ENCODE measurements around the gene SPP2.

DNA sequence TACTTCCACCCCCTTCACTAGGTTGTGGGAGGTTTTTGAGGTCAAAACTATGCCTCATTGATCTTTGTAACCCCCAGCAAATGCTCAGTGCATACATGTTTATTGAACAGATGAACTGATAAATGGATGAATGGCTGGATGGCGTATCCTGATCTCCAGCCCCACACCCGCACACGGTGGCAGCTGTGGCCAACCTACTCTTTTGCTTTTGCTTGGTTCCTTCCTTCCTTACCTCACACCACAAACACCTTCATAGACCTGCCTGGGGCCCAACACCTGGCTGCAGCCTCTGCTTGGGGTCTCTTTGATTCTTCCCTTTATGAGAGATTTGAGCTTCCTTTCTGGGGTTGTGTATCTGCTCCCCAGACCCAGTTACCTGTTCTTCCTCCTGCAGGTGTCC, 25.9 kb downstream of the SPP2 start:
- TF ChIP-seq, protein P1, sequence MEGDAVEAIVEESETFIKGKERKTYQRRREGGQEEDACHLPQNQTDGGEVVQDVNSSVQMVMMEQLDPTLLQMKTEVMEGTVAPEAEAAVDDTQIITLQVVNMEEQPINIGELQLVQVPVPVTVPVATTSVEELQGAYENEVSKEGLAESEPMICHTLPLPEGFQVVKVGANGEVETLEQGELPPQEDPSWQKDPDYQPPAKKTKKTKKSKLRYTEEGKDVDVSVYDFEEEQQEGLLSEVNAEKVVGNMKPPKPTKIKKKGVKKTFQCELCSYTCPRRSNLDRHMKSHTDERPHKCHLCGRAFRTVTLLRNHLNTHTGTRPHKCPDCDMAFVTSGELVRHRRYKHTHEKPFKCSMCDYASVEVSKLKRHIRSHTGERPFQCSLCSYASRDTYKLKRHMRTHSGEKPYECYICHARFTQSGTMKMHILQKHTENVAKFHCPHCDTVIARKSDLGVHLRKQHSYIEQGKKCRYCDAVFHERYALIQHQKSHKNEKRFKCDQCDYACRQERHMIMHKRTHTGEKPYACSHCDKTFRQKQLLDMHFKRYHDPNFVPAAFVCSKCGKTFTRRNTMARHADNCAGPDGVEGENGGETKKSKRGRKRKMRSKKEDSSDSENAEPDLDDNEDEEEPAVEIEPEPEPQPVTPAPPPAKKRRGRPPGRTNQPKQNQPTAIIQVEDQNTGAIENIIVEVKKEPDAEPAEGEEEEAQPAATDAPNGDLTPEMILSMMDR (IDR thresholded peaks at IDR 0.05; ENCODE audit: control extremely low read depth in 1 of 3, insufficient read depth in 1 of 3, low read depth in 1 of 3, low read length in 3 of 3): no peak
- TF ChIP-seq EZH2 (IDR thresholded peaks at IDR 0.05; ENCODE audit: low read depth, low read length, severe bottlenecking): no peak
- no peak for TF ChIP-seq HDAC2 (IDR thresholded peaks at IDR 0.05; ENCODE audit: borderline replicate concordance in 1 of 2, low read depth in 2 of 2, low read length in 2 of 2)
- TF ChIP-seq RNF2 (IDR thresholded peaks at IDR 0.05; ENCODE audit: borderline replicate concordance, low read depth, low read length, missing control alignments, poor library complexity, severe bottlenecking): no peak
- TF ChIP-seq POLR2AphosphoS5 (IDR thresholded peaks at IDR 0.05; ENCODE audit: low read depth, low read length): no peak
- TF ChIP-seq POLR2A (IDR thresholded peaks at IDR 0.05; ENCODE audit: control extremely low read depth in 1 of 2, low read depth in 2 of 2, low read length in 2 of 2): no peak
- no peak for TF ChIP-seq CEBPB (IDR thresholded peaks at IDR 0.05; ENCODE audit: low read depth, low read length)
- no peak for TF ChIP-seq TAF1 (IDR thresholded peaks at IDR 0.05; ENCODE audit: low read depth, low read length)
- TF ChIP-seq CBX5 (IDR thresholded peaks at IDR 0.05; ENCODE audit: low read depth, low read length): no peak

All from H1 (cell line).